Measurements from ENCODE around the gene NELFA. TPM values are rescaled to one million over a fixed set of nuclear protein-coding genes. Genes with fewer than 3 reads are reported as not detected.

The NELFA gene
- total RNA-seq, 4 donors from 2014 or later, result 23.1 to 36.8 (median 25.0) TPM

- 85 to 91% methylated on average over 17 of the region's 22 CpGs for WGBS, 2 donors
- Histone ChIP-seq H3K4me1 (peaks cover 3 to 23% (median 3%) of the 10 kb centered on the region in 3 donors), H3K36me3 (peaks cover 29 to 100% (median 35%) of the 10 kb centered on the region in 3 donors), H3K4me3 (no peak overlapping the region), H3K27ac (no peak overlapping the region), H3K27me3 (no peaks in the 10 kb centered on the region), H3K9me3 (no peaks in the 10 kb centered on the region)
- intact Hi-C loops (cut with DNase I), result no loop called here
- DNase-seq, result no peak
- TF ChIP-seq POLR2A (IDR thresholded peaks at IDR 0.05), result no peak
- TF ChIP-seq CTCF (IDR thresholded peaks at IDR 0.05), result no peak
Observed at GRCh38 chr4:1979477-1980196, 29.1 kb downstream of the NELFA start.

GRCh38 chr4:1978741-1979476 is 29.9 kb downstream of the NELFA start:
- intact Hi-C loops (cut with DNase I), result no loop called here
- WGBS, 2 donors, result 89 to 91% methylated on average over 26 of the region's 45 CpGs

GRCh38 chr4:1978226-1978625 is 30.5 kb downstream of the NELFA start:
- no peaks in the 10 kb centered on the region for H3K27me3 ChIP-seq
- 91 to 98% methylated on average over 13 of the region's 13 CpGs for WGBS, 2 donors
- peaks cover 22 to 100% (median 22%) of the 10 kb centered on the region in 3 donors for H3K36me3 ChIP-seq
- H3K4me3 ChIP-seq, result no peak overlapping the region
- H3K9me3 ChIP-seq, result no peaks in the 10 kb centered on the region
- DNase-seq, result no peak
- intact Hi-C loops (cut with DNase I), result no loop called here
- peaks cover 0 to 18% (median 3%) of the 10 kb centered on the region in 3 donors for H3K4me1 ChIP-seq
- no peak for TF ChIP-seq CTCF (IDR thresholded peaks at IDR 0.05)
- no peak for TF ChIP-seq POLR2A (IDR thresholded peaks at IDR 0.05)
- no peak overlapping the region for H3K27ac ChIP-seq

More at GRCh38 chr4:1978741-1979476, 29.9 kb downstream of the NELFA start:
- no peak for TF ChIP-seq POLR2A (IDR thresholded peaks at IDR 0.05)
- TF ChIP-seq CTCF (IDR thresholded peaks at IDR 0.05), result no peak
- Histone ChIP-seq H3K9me3 (no peaks in the 10 kb centered on the region), H3K27me3 (no peaks in the 10 kb centered on the region), H3K4me1 (peaks cover 0 to 18% (median 3%) of the 10 kb centered on the region in 3 donors), H3K36me3 (peaks cover 23 to 100% (median 29%) of the 10 kb centered on the region in 3 donors), H3K27ac (no peak overlapping the region), H3K4me3 (no peak overlapping the region)
- DNase-seq, result no peak

- H3K36me3 ChIP-seq, result peaks cover 13 to 93% (median 21%) of the 10 kb centered on the region in 3 donors
- no peak overlapping the region for H3K4me3 ChIP-seq
- no peaks in the 10 kb centered on the region for H3K9me3 ChIP-seq
- WGBS, 2 donors, result 90 to 92% methylated on average over 11 to 19 of the region's 35 CpGs
- H3K27me3 ChIP-seq, result no peaks in the 10 kb centered on the region
- peaks cover 0 to 8% (median 0%) of the 10 kb centered on the region in 3 donors for H3K4me1 ChIP-seq
- TF ChIP-seq CTCF (IDR thresholded peaks at IDR 0.05) (no peak), POLR2A (IDR thresholded peaks at IDR 0.05) (no peak)
- intact Hi-C loops (cut with DNase I), result no loop called here
- no peak overlapping the region for H3K27ac ChIP-seq
- DNase-seq, result no peak
Observed at GRCh38 chr4:1976416-1977352, 32.1 kb downstream of the NELFA start.
